Ishikawa (cell line): ENCODE data around the gene RPS6KA4.

Experiments used
- CREB1 ChIP-seq: IDR thresholded peaks from 2 replicates; pipeline ENCODE4 v1.6.1; 2012; ENCODE audit warnings: low read depth
- FOXM1 ChIP-seq: IDR thresholded peaks from 2 replicates; pipeline ENCODE4 v1.6.1; 2012; ENCODE audit warnings: low read depth, borderline replicate concordance
- RAD21 ChIP-seq: IDR thresholded peaks from 2 replicates; pipeline ENCODE4 v1.6.1; 2012; ENCODE audit warnings: low read depth
- TF ChIP-seq, protein P1 (sequence below): IDR thresholded peaks from 2 replicates; pipeline ENCODE4 v1.6.1; 2012; ENCODE audit warnings: low read depth, mild to moderate bottlenecking

GRCh38 chr11:64406221-64406946 is 47.4 kb downstream of the RPS6KA4 start:
- TF ChIP-seq CREB1 (no peak), RAD21 (no peak), FOXM1 (no peak)
- TF ChIP-seq, protein P1, sequence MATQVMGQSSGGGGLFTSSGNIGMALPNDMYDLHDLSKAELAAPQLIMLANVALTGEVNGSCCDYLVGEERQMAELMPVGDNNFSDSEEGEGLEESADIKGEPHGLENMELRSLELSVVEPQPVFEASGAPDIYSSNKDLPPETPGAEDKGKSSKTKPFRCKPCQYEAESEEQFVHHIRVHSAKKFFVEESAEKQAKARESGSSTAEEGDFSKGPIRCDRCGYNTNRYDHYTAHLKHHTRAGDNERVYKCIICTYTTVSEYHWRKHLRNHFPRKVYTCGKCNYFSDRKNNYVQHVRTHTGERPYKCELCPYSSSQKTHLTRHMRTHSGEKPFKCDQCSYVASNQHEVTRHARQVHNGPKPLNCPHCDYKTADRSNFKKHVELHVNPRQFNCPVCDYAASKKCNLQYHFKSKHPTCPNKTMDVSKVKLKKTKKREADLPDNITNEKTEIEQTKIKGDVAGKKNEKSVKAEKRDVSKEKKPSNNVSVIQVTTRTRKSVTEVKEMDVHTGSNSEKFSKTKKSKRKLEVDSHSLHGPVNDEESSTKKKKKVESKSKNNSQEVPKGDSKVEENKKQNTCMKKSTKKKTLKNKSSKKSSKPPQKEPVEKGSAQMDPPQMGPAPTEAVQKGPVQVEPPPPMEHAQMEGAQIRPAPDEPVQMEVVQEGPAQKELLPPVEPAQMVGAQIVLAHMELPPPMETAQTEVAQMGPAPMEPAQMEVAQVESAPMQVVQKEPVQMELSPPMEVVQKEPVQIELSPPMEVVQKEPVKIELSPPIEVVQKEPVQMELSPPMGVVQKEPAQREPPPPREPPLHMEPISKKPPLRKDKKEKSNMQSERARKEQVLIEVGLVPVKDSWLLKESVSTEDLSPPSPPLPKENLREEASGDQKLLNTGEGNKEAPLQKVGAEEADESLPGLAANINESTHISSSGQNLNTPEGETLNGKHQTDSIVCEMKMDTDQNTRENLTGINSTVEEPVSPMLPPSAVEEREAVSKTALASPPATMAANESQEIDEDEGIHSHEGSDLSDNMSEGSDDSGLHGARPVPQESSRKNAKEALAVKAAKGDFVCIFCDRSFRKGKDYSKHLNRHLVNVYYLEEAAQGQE, result no peak
